HepG2 (cell line): Measurements from ENCODE around the gene LDLRAD3. TPM values are rescaled to one million over a fixed set of nuclear protein-coding genes. Genes with fewer than 3 reads are reported as not detected.

Experiments
- ATAC-seq: fragments of 200-7000 bp; cut with Tn5 transposase; 3 replicates; pipeline ENCODE4 v1.9.1; 2020; ENCODE audit warnings: mild to moderate bottlenecking, moderate library complexity
- BruUV-seq: library from RNA; stranded (reverse); fragments of 400-500 nt; replicated peaks from 2 replicates; lab custom pipeline; 2021; lab: Mats Ljungman, UMichigan
- CTCF ChIA-PET: fragments of 300-600 bp; formaldehyde crosslinking; extraction: SDS; loops from one replicate; lab custom pipeline; 2021; ENCODE audit warnings: low total read pairs, inconsistent platforms, low intra/inter-chr PET ratio; lab: Yijun Ruan, JAX
- POLR2A ChIA-PET: fragments of 350-600 bp; sonication (Branson Sonifier 250); formaldehyde crosslinking; loops from one replicate; lab custom pipeline; 2020; ENCODE audit warnings: antibody characterized with exemption, inconsistent platforms; lab: Yijun Ruan, JAX
- DNase-seq: peaks from one replicate; pipeline ENCODE4 v3.0.0-alpha.2; 2015; ENCODE audit warnings: low spot score
- FAIRE-seq: peaks from 3 replicates; lab custom pipeline; 2011; peaks lifted over from hg19 to GRCh38; lab: Jason Lieb, UNC
- H2AFZ ChIP-seq: one replicate; pipeline ENCODE4 v1.6.1; 2011; ENCODE audit warnings: low read length, inconsistent platforms
- H3K27ac ChIP-seq: fragments of 300-600 bp; 3 replicates; pipeline ENCODE4 v1.8.0; 2011; ENCODE audit warnings: mixed run types, mild to moderate bottlenecking, mixed read lengths, low read length, inconsistent platforms; ENCODE audit not compliant: insufficient read depth; ENCODE audit errors: extremely low read length
- H3K27me3 ChIP-seq, 2 experiments: fragments of 200-600 bp in 1 of 2; 2 replicates in 1 of 2; 3 replicates in 1 of 2; pipeline versions ENCODE4 v1.6.0 to v1.8.0; 2011; ENCODE audit warnings: low read length in 2 of 2, mild to moderate bottlenecking in 2 of 2, moderate library complexity in 2 of 2, inconsistent platforms in 1 of 2; ENCODE audit not compliant: insufficient read depth in 2 of 2, control insufficient read depth in 1 of 2
- H3K36me3 ChIP-seq, 2 experiments: fragments of 200-600 bp in 1 of 2; replicated peaks in 1 of 2; 2 replicates in 1 of 2; 3 replicates in 1 of 2; pipeline versions ENCODE4 v1.5.1 to v1.8.0; 2011; ENCODE audit warnings: low read length in 2 of 2, inconsistent platforms in 1 of 2; ENCODE audit not compliant: insufficient read depth in 2 of 2, control insufficient read depth in 1 of 2
- H3K4me1 ChIP-seq: 2 replicates; pipeline ENCODE4 v1.5.1; 2012; ENCODE audit warnings: low read length, inconsistent platforms; ENCODE audit not compliant: insufficient read depth
- H3K4me2 ChIP-seq: 2 replicates; pipeline ENCODE4 v1.6.0; 2011; ENCODE audit warnings: low read depth, low read length, inconsistent platforms
- H3K4me3 ChIP-seq, 3 experiments: fragments of 200-600 bp in 1 of 3; sonication (generic), shearing (Covaris generic) in 1 of 3; replicated peaks in 1 of 3; 2 replicates each; pipeline ENCODE4 v1.5.1; 2011 to 2016; ENCODE audit warnings: low read length in 3 of 3, inconsistent platforms in 2 of 3, low read depth in 2 of 3, mild to moderate bottlenecking in 2 of 3, control low read depth in 1 of 3, mixed read lengths in 1 of 3; ENCODE audit not compliant: insufficient read depth in 1 of 3
- H3K79me2 ChIP-seq: one replicate; pipeline ENCODE4 v1.6.1; 2011; ENCODE audit warnings: low read length, inconsistent platforms; ENCODE audit not compliant: insufficient read depth
- H3K9ac ChIP-seq: 2 replicates; pipeline ENCODE4 v1.6.0; 2011; ENCODE audit warnings: mild to moderate bottlenecking, low read depth, low read length, inconsistent platforms; ENCODE audit not compliant: insufficient read depth
- H3K9me3 ChIP-seq: 2 replicates; pipeline ENCODE4 v1.5.1; 2012; ENCODE audit warnings: mild to moderate bottlenecking, low read length
- H4K20me1 ChIP-seq: 2 replicates; pipeline ENCODE4 v1.6.0; 2011; ENCODE audit warnings: inconsistent platforms, mild to moderate bottlenecking, low read length, moderate library complexity; ENCODE audit not compliant: insufficient read depth
- KDM6A ChIP-seq: IDR thresholded peaks from 2 replicates; pipeline ENCODE4 v1.6.1; 2016; ENCODE audit warnings: low read depth
- MAF1 ChIP-seq: sonication (generic); formaldehyde crosslinking; IDR thresholded peaks from 2 replicates; pipeline ENCODE4 v1.5.0; 2020; ENCODE audit warnings: missing genetic modification reagents, borderline replicate concordance
- PAWR ChIP-seq: sonication (generic); formaldehyde crosslinking; IDR thresholded peaks from 2 replicates; pipeline ENCODE4 v1.4.0; 2020; ENCODE audit warnings: missing genetic modification reagents, mild to moderate bottlenecking, borderline replicate concordance
- TBP ChIP-seq: sonication (generic); formaldehyde crosslinking; IDR thresholded peaks from 2 replicates; pipeline ENCODE4 v1.5.0; 2020; ENCODE audit warnings: missing genetic modification reagents
- TRIM22 ChIP-seq: fragments of 450-650 bp; IDR thresholded peaks from 2 replicates; pipeline ENCODE4 v1.6.1; 2017
- ZEB1 ChIP-seq: IDR thresholded peaks from 2 replicates; pipeline ENCODE4 v1.6.1; 2012; ENCODE audit warnings: mild to moderate bottlenecking, low read depth, inconsistent platforms; ENCODE audit not compliant: insufficient replicate concordance
- ZGPAT ChIP-seq: IDR thresholded peaks from 2 replicates; pipeline ENCODE4 v1.6.1; 2016; ENCODE audit warnings: mild to moderate bottlenecking
- ZNF775 ChIP-seq: sonication (generic); formaldehyde crosslinking; IDR thresholded peaks from 2 replicates; pipeline ENCODE4 v1.4.0; 2020; ENCODE audit warnings: missing genetic modification reagents, mild to moderate bottlenecking, moderate library complexity, borderline replicate concordance
- WGBS: methylation state at CpG from one replicate; pipeline ENCODE4 v1.1.6; 2017; ENCODE audit warnings: low lambda C conversion rate; 5-methylcytosine and 5-hydroxymethylcytosine counted together
- in situ Hi-C: cut with HindIII; loops from 2 replicates; pipeline ENCODE4 v1.10.0; 2017; ENCODE audit warnings: low pct_unique_long_range_greater_than_20kb; ENCODE audit not compliant: extremely low pct_ligation_motif_present
- intact Hi-C: fragments of 100-400 bp; cut with micrococcal nuclease; formaldehyde crosslinking; loops from one replicate; pipeline ENCODE4 v1.10.0; 2022; ENCODE audit not compliant: unreplicated experiment
- polyA plus RNA-seq, 8 experiments: library from polyadenylated mRNA; depleted of rRNA in 3 of 8; stranded (reverse) in 7 of 8; unstranded in 1 of 8; fragments of >200 nt; fragmentation: Illumina TruSeq in 4 of 8; extraction: Trizol in 4 of 8; gene quantifications; 2 replicates each; pipeline versions ENCODE4 v1.2.1 to v1.2.3, GENCODE V29; 2011 to 2016; ENCODE audit warnings: low read depth in 4 of 8, missing spikeins in 1 of 8, mixed read lengths in 1 of 8; ENCODE audit not compliant: insufficient read depth in 1 of 8
- total RNA-seq, 5 experiments: library from RNA; depleted of rRNA; stranded (reverse); fragments of >200 nt; fragmentation: Illumina TruSeq; extraction: Trizol; gene quantifications; 2 replicates each; pipeline ENCODE4 v1.2.3, GENCODE V29; 2016; ENCODE audit warnings: low read depth in 1 of 5

Gene LDLRAD3
- total and polyA plus RNA-seq, 2 of the 13 experiments (the other 11 are each of a cell fraction or from before 2014, with no cell fraction given), result 0.50 to 0.60 TPM

GRCh38 chr11:36114095-36114494 lies 170.2 kb downstream of the LDLRAD3 start:
- in situ Hi-C loops, result no loop called here
- H3K4me3 ChIP-seq, result no peak overlapping the region
- no peak for TF ChIP-seq ZGPAT (CRISPR knock-in tag)
- TF ChIP-seq TRIM22, result no peak
- TF ChIP-seq, all 625 proteins: peak for 0
- intact Hi-C loops, result no loop called here
- H3K27ac ChIP-seq, result no peak overlapping the region
- H3K9ac ChIP-seq, result no peak overlapping the region
- no peak overlapping the region for H2AFZ ChIP-seq
- no peaks in the 10 kb centered on the region for H3K79me2 ChIP-seq
- 61% methylated on average over 7 of the region's 7 CpGs for WGBS
- DNase-seq (no peak), FAIRE-seq (no peak), ATAC-seq (no peak)
- H3K4me2 ChIP-seq, result no peak overlapping the region
- H3K27me3 ChIP-seq, result peaks cover 0 to 10% of the 10 kb centered on the region in 2 experiments; a peak in 3 of 5 replicates
- POLR2A ChIA-PET, result no interaction called here
- BruUV-seq, result no TSS peak
- no peaks in the 10 kb centered on the region for H3K4me1 ChIP-seq
- CTCF ChIA-PET, result no interaction called here
- H4K20me1 ChIP-seq, result no peaks in the 10 kb centered on the region
- H3K36me3 ChIP-seq, result no peaks in the 10 kb centered on the region
- H3K9me3 ChIP-seq, result no peaks in the 10 kb centered on the region

GRCh38 chr11:36115378-36115801 lies 171.5 kb downstream of the LDLRAD3 start:
- Histone ChIP-seq H3K27ac (no peak overlapping the region), H3K9me3 (no peaks in the 10 kb centered on the region), H4K20me1 (no peaks in the 10 kb centered on the region), H3K4me2 (no peak overlapping the region), H3K36me3 (no peaks in the 10 kb centered on the region), H2AFZ (no peak overlapping the region), H3K4me1 (no peaks in the 10 kb centered on the region), H3K27me3 (peaks cover 0 to 8% of the 10 kb centered on the region in 2 experiments; a peak in 3 of 5 replicates), H3K9ac (no peak overlapping the region), H3K79me2 (no peaks in the 10 kb centered on the region), H3K4me3 (no peak overlapping the region)
- DNase-seq (no peak), FAIRE-seq (no peak), ATAC-seq (no peak)
- in situ Hi-C loops (no loop called here), intact Hi-C loops (no loop called here)
- WGBS, result 48% methylated on average over 5 of the region's 9 CpGs
- no TSS peak for BruUV-seq
- POLR2A ChIA-PET, result no interaction called here
- TF ChIP-seq ZNF775 (CRISPR knock-in tag), result no peak
- TF ChIP-seq MAF1, result no peak
- no peak for TF ChIP-seq KDM6A
- TF ChIP-seq TBP (CRISPR knock-in tag), result no peak
- no peak for TF ChIP-seq ZEB1
- no peak for TF ChIP-seq PAWR (CRISPR knock-in tag)
- CTCF ChIA-PET, result no interaction called here
